Subcutaneous adipose tissue (tissue), 4 donors: ENCODE data around the gene PCSK9. TPM values are rescaled to one million over a fixed set of nuclear protein-coding genes. Genes with fewer than 3 reads are reported as not detected.

Experiments
- CTCF ChIP-seq: fragments of 450-650 bp; IDR thresholded peaks from one replicate; pipeline ENCODE4 v1.5.1; 2016; ENCODE audit warnings: low read depth, mild to moderate bottlenecking, control low read depth, antibody characterized with exemption, moderate library complexity
- total RNA-seq, 4 donors: library from RNA; depleted of rRNA; stranded (reverse); fragments of >200 nt; gene quantifications; one replicate each; pipeline ENCODE4 v1.1.0, GENCODE V29; 2016

PCSK9 gene
- total RNA-seq, 4 donors from 2014 or later, result not detected

GRCh38 chr1:55033265-55033614 is 6.1 kb upstream of the PCSK9 start:
- no peak for TF ChIP-seq CTCF

- no peak for TF ChIP-seq CTCF
Observed at GRCh38 chr1:55034476-55035133, 4.7 kb upstream of the PCSK9 start.

GRCh38 chr1:55035904-55036303 is 3.4 kb upstream of the PCSK9 start:
- no peak for TF ChIP-seq CTCF

GRCh38 chr1:55037733-55038551 is 1.4 kb upstream of the PCSK9 start:
- TF ChIP-seq CTCF, result no peak

GRCh38 chr1:55038552-55038838 is 853 bp upstream of the PCSK9 start:
- TF ChIP-seq CTCF, result no peak

- TF ChIP-seq CTCF, result no peak
Observed at GRCh38 chr1:55038974-55039341, 390 bp upstream of the PCSK9 start.

GRCh38 chr1:55040083-55040932 is 960 bp downstream of the PCSK9 start:
- TF ChIP-seq CTCF, result no peak
